Endothelial cell (in vitro differentiated cells): ENCODE data around the gene METTL15. TPM values are rescaled to one million over a fixed set of nuclear protein-coding genes. Genes with fewer than 3 reads are reported as not detected.
A peak's percentile ranks its signal among the peaks of the same experiment; 100 is the strongest.
"Not testable (repeated sequence)": the region's sequence is repeated elsewhere in the genome, so short reads cannot be mapped to it uniquely, and the experiment has no call there.

Source experiments
- DNase-seq: peaks from one replicate; pipeline ENCODE4 v3.0.0; 2021; ENCODE audit warnings: low spot score
- H3K27ac Mint-ChIP-seq: one replicate; pipeline ENCODE4 v1.8.0; 2021; ENCODE audit warnings: mixed read lengths, inconsistent platforms; ENCODE audit not compliant: unreplicated experiment
- H3K27me3 Mint-ChIP-seq: one replicate; pipeline ENCODE4 v1.8.0; 2021; ENCODE audit warnings: mild to moderate bottlenecking, moderate library complexity, mixed read lengths, inconsistent platforms; ENCODE audit not compliant: unreplicated experiment
- H3K36me3 Mint-ChIP-seq: one replicate; pipeline ENCODE4 v1.8.0; 2021; ENCODE audit warnings: mild to moderate bottlenecking, low read depth, mixed read lengths, inconsistent platforms; ENCODE audit not compliant: unreplicated experiment
- H3K4me1 Mint-ChIP-seq: one replicate; pipeline ENCODE4 v1.8.0; 2021; ENCODE audit warnings: mild to moderate bottlenecking, mixed read lengths, inconsistent platforms; ENCODE audit not compliant: unreplicated experiment
- H3K4me3 Mint-ChIP-seq: one replicate; pipeline ENCODE4 v1.8.0; 2021; ENCODE audit warnings: mild to moderate bottlenecking, mixed read lengths, inconsistent platforms; ENCODE audit not compliant: unreplicated experiment
- H3K9me3 Mint-ChIP-seq: one replicate; pipeline ENCODE4 v1.8.0; 2021; ENCODE audit warnings: mixed read lengths, inconsistent platforms; ENCODE audit not compliant: unreplicated experiment
- total RNA-seq: library from RNA; stranded (reverse); fragmentation: NEBNext Ultra II Directional; extraction: Animal tissue kit (Norgen Biotek cat#: 25700); gene quantifications from one replicate; pipeline ENCODE4 v1.2.1, GENCODE V29; 2021; ENCODE audit not compliant: unreplicated experiment
- TF ChIP-seq, protein P1 (sequence below): fragments of 200-600 bp; sonication (generic); IDR thresholded peaks from one replicate; pipeline ENCODE4 v1.5.0; 2021; ENCODE audit warnings: antibody characterized with exemption; ENCODE audit not compliant: unreplicated experiment

The METTL15 gene
- total RNA-seq, 1 donor from 2014 or later = 8.8 TPM

- no peak for DNase-seq
- no peaks in the 10 kb centered on the region for H3K4me1 Mint-ChIP-seq
- no peak overlapping the region for H3K4me3 Mint-ChIP-seq
- no peaks in the 10 kb centered on the region for H3K27me3 Mint-ChIP-seq
- no peaks in the 10 kb centered on the region for H3K36me3 Mint-ChIP-seq
- TF ChIP-seq, protein P1, sequence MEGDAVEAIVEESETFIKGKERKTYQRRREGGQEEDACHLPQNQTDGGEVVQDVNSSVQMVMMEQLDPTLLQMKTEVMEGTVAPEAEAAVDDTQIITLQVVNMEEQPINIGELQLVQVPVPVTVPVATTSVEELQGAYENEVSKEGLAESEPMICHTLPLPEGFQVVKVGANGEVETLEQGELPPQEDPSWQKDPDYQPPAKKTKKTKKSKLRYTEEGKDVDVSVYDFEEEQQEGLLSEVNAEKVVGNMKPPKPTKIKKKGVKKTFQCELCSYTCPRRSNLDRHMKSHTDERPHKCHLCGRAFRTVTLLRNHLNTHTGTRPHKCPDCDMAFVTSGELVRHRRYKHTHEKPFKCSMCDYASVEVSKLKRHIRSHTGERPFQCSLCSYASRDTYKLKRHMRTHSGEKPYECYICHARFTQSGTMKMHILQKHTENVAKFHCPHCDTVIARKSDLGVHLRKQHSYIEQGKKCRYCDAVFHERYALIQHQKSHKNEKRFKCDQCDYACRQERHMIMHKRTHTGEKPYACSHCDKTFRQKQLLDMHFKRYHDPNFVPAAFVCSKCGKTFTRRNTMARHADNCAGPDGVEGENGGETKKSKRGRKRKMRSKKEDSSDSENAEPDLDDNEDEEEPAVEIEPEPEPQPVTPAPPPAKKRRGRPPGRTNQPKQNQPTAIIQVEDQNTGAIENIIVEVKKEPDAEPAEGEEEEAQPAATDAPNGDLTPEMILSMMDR = no peak
- no peak overlapping the region for H3K27ac Mint-ChIP-seq
- H3K9me3 Mint-ChIP-seq = no peaks in the 10 kb centered on the region
Observed at GRCh38 chr11:28092786-28093185, 15.4 kb upstream of the METTL15 start.

- Mint-ChIP-seq H3K27me3 (no peaks in the 10 kb centered on the region), H3K9me3 (no peaks in the 10 kb centered on the region), H3K4me3 (no peak overlapping the region), H3K4me1 (no peaks in the 10 kb centered on the region), H3K36me3 (no peaks in the 10 kb centered on the region), H3K27ac (no peak overlapping the region)
- no peak for DNase-seq
- TF ChIP-seq, protein P1 = no peak
Observed at GRCh38 chr11:28098257-28098656, 9.9 kb upstream of the METTL15 start.

GRCh38 chr11:28099715-28100114 is 8.5 kb upstream of the METTL15 start:
- Mint-ChIP-seq H3K27ac (no peak overlapping the region), H3K27me3 (no peaks in the 10 kb centered on the region), H3K4me3 (no peak overlapping the region), H3K36me3 (no peaks in the 10 kb centered on the region), H3K9me3 (no peaks in the 10 kb centered on the region), H3K4me1 (no peaks in the 10 kb centered on the region)
- TF ChIP-seq, protein P1 = no peak
- no peak for DNase-seq

GRCh38 chr11:28100665-28101064 is 7.5 kb upstream of the METTL15 start:
- no peaks in the 10 kb centered on the region for H3K36me3 Mint-ChIP-seq
- TF ChIP-seq, protein P1 = no peak
- no peak overlapping the region for H3K4me3 Mint-ChIP-seq
- DNase-seq = no peak
- H3K4me1 Mint-ChIP-seq = no peaks in the 10 kb centered on the region
- no peaks in the 10 kb centered on the region for H3K9me3 Mint-ChIP-seq
- no peaks in the 10 kb centered on the region for H3K27me3 Mint-ChIP-seq
- H3K27ac Mint-ChIP-seq = no peak overlapping the region

DNA sequence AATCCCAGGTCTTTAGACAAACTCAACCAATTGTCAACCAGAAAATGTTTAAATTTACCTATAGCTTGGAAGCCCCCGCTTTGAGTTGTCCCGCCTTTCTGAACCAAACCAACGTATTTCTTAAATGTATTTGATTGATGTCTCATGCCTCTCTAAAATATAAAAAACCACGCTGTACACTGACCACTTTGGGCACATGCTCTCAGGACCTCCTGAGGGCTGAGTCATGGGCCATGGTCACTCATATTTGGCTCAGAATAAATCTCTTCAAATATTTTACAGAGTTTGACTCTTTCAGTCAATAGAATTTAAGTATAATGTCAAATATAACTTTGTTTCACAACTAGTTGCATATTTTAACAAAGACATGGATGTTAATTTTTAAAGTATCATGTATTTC is 5.9 kb upstream of the METTL15 start:
- not testable (repeated sequence) for H3K4me1 Mint-ChIP-seq, H3K4me3 Mint-ChIP-seq, H3K27me3 Mint-ChIP-seq, H3K9me3 Mint-ChIP-seq, DNase-seq, H3K36me3 Mint-ChIP-seq
- H3K27ac Mint-ChIP-seq = peak overlapping the region; percentile 20

DNA sequence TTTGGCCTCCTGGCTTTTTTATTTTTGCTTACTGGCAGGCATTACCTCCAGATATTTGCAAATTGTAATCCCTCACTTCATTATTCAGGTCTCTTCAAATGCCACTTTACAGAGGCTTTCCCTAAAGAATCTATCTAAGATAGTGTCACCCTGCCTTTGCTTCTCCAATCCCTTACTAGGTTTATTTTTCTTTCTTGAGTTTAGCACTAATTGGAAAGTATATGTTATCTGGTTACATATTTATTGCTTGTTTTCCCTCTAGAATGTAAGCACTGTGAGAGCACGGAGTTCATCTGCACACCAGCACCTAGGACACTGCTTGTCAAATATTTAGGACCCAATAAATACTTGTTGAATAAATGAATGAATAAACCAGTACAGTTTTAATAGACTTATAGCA is 3.8 kb upstream of the METTL15 start:
- no peak for DNase-seq
- no peaks in the 10 kb centered on the region for H3K36me3 Mint-ChIP-seq
- H3K4me3 Mint-ChIP-seq = no peak overlapping the region
- TF ChIP-seq, protein P1 = no peak
- no peak overlapping the region for H3K27ac Mint-ChIP-seq
- no peaks in the 10 kb centered on the region for H3K9me3 Mint-ChIP-seq
- H3K4me1 Mint-ChIP-seq = peaks cover 9% of the 10 kb centered on the region
- H3K27me3 Mint-ChIP-seq = peaks cover 12% of the 10 kb centered on the region
